CD14-positive monocyte (primary cell): ENCODE results near the gene FAM43A. TPM values are rescaled to one million over a fixed set of nuclear protein-coding genes. Genes with fewer than 3 reads are reported as not detected.

ENCODE experiments used
- DNase-seq, 3 donors: peaks; one replicate each; pipeline ENCODE4 v3.0.0-alpha.2; 2011 to 2022
- H2AFZ ChIP-seq: 2 replicates; pipeline ENCODE4 v1.6.0; 2012; ENCODE audit warnings: mild to moderate bottlenecking, low read depth, low read length, inconsistent platforms; ENCODE audit not compliant: insufficient read depth, poor library complexity, severe bottlenecking
- H3K27ac ChIP-seq, 2 donors: 1 replicate in 1 of 2; 2 replicates in 1 of 2; pipeline ENCODE4 v1.5.1; 2012 to 2013; ENCODE audit warnings: low read length in 2 of 2, control low read depth in 1 of 2, inconsistent platforms in 1 of 2, low read depth in 1 of 2, mild to moderate bottlenecking in 1 of 2
- H3K27me3 ChIP-seq, 2 donors: one replicate each; pipeline versions ENCODE4 v1.6.0 to v1.6.1; 2011 to 2013; ENCODE audit warnings: low read length in 2 of 2; ENCODE audit not compliant: control insufficient read depth in 2 of 2, insufficient read depth in 2 of 2
- H3K36me3 ChIP-seq, 2 donors: replicated peaks in 1 of 2; 1 replicate in 1 of 2; 2 replicates in 1 of 2; pipeline versions ENCODE4 v1.5.1 to v1.6.1; 2012 to 2013; ENCODE audit warnings: low read length in 2 of 2, control low read depth in 1 of 2, inconsistent platforms in 1 of 2, mild to moderate bottlenecking in 1 of 2; ENCODE audit not compliant: insufficient read depth in 2 of 2, control insufficient read depth in 1 of 2
- H3K4me1 ChIP-seq, 2 donors: 1 replicate in 1 of 2; 2 replicates in 1 of 2; pipeline versions ENCODE4 v1.5.1 to v1.6.1; 2012 to 2013; ENCODE audit warnings: low read length in 2 of 2, control low read depth in 1 of 2, inconsistent platforms in 1 of 2, mild to moderate bottlenecking in 1 of 2, moderate library complexity in 1 of 2; ENCODE audit not compliant: insufficient read depth in 2 of 2, control insufficient read depth in 1 of 2
- H3K4me2 ChIP-seq: replicated peaks from 2 replicates; pipeline ENCODE3; 2012; ENCODE audit warnings: low read length, moderate library complexity, mild to moderate bottlenecking; ENCODE audit not compliant: poor library complexity, severe bottlenecking; ENCODE audit errors: extremely low read depth
- H3K4me3 ChIP-seq, 3 experiments: fragments of 200-600 bp in 1 of 3; sonication (generic) in 1 of 3; replicated peaks in 1 of 3; 1 replicate in 2 of 3; 2 replicates in 1 of 3; pipeline ENCODE4 v1.5.1; 2011 to 2013; ENCODE audit warnings: low read length in 3 of 3, mild to moderate bottlenecking in 3 of 3, control low read depth in 2 of 3, low read depth in 2 of 3, inconsistent platforms in 1 of 3, moderate library complexity in 1 of 3
- H3K79me2 ChIP-seq: 2 replicates; pipeline ENCODE4 v1.6.0; 2012; ENCODE audit warnings: mild to moderate bottlenecking, control low read depth, inconsistent platforms, low read length, moderate library complexity; ENCODE audit not compliant: insufficient read depth
- H3K9ac ChIP-seq: 2 replicates; pipeline ENCODE4 v1.6.0; 2017; ENCODE audit warnings: low read length, mild to moderate bottlenecking; ENCODE audit not compliant: insufficient read depth, poor library complexity, severe bottlenecking
- H3K9me3 ChIP-seq, 2 donors: replicated peaks in 1 of 2; 1 replicate in 1 of 2; 2 replicates in 1 of 2; pipeline versions ENCODE4 v1.5.1 to v1.6.1; 2012 to 2013; ENCODE audit warnings: low read length in 2 of 2, control low read depth in 1 of 2; ENCODE audit not compliant: control insufficient read depth in 1 of 2, insufficient read depth in 1 of 2
- H4K20me1 ChIP-seq: 2 replicates; pipeline ENCODE4 v1.6.0; 2012; ENCODE audit warnings: mild to moderate bottlenecking, low read length, control low read depth, moderate library complexity; ENCODE audit not compliant: insufficient read depth
- H3K27ac Mint-ChIP-seq, 7 donors: one replicate each; pipeline ENCODE4 v1.8.0; 2020; ENCODE audit warnings: mild to moderate bottlenecking in 7 of 7, mixed read lengths in 7 of 7, moderate library complexity in 6 of 7, inconsistent platforms in 2 of 7
- H3K27me3 Mint-ChIP-seq, 3 donors: one replicate each; pipeline ENCODE4 v1.8.0; 2021 to 2022; ENCODE audit warnings: low read depth in 3 of 3, mild to moderate bottlenecking in 3 of 3, mixed read lengths in 3 of 3, moderate library complexity in 3 of 3, inconsistent platforms in 1 of 3
- H3K36me3 Mint-ChIP-seq, 2 donors: one replicate each; pipeline ENCODE4 v1.8.0; 2020; ENCODE audit warnings: mixed read lengths in 2 of 2, inconsistent platforms in 1 of 2, mild to moderate bottlenecking in 1 of 2
- H3K4me1 Mint-ChIP-seq: one replicate; pipeline ENCODE4 v1.8.0; 2020; ENCODE audit warnings: mild to moderate bottlenecking, mixed read lengths
- H3K4me3 Mint-ChIP-seq, 2 donors: one replicate each; pipeline ENCODE4 v1.8.0; 2020; ENCODE audit warnings: mild to moderate bottlenecking in 2 of 2, mixed read lengths in 2 of 2, moderate library complexity in 1 of 2
- H3K9me3 Mint-ChIP-seq, 7 donors: one replicate each; pipeline ENCODE4 v1.8.0; 2020 to 2022; ENCODE audit warnings: mixed read lengths in 7 of 7, mild to moderate bottlenecking in 6 of 7, moderate library complexity in 6 of 7, inconsistent platforms in 2 of 7
- WGBS: methylation state at CpG from one replicate; pipeline ENCODE4 v1.1.5; 2013; ENCODE audit warnings: missing lambda C conversion rate; ENCODE audit not compliant: insufficient coverage; 5-methylcytosine and 5-hydroxymethylcytosine counted together
- intact Hi-C, 2 donors: fragments of 100-400 bp; cut with micrococcal nuclease; formaldehyde crosslinking; loops; one replicate each; pipeline versions ENCODE4 v1.15.0 to v1.15.1; 2023
- polyA plus RNA-seq, 3 donors: library from polyadenylated mRNA; depleted of rRNA in 1 of 3; unstranded in 2 of 3; stranded (reverse) in 1 of 3; fragments of 300-500 nt in 2 of 3; fragments of >200 nt in 1 of 3; fragmentation: Illumina TruSeq in 2 of 3; gene quantifications; 1 replicate in 2 of 3; 2 replicates in 1 of 3; pipeline ENCODE4 v1.2.3, GENCODE V29; 2012 to 2021
- TF ChIP-seq, protein P1 (sequence below): fragments of 200-600 bp; IDR thresholded peaks from one replicate; pipeline ENCODE4 v1.8.0; 2022; ENCODE audit warnings: antibody characterized with exemption, mild to moderate bottlenecking

Gene FAM43A
- polyA plus RNA-seq, 3 donors = 6.6 to 11.3 (median 9.8) TPM

DNA sequence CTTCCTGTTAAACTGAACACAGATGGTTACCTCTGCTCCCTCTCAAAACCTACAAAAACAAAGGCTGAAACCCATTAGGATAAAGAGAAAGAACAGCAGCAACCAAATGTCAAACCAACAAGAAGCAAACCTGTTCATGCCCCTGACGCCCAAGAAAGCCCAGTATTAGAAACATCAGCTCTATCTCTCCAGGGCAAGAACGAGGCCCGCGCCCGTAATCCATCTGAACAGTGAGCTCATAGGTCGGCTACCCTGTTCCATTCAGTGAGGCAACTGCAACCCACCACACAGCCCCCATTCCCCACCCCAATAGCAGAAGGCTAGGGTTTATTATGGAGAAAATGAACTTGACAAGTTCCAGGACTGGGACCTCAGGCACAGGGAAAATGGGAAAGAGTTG lies 23.7 kb upstream of the FAM43A start:
- Histone ChIP-seq H3K9ac (no peak overlapping the region), H3K4me1 (no peaks in the 10 kb centered on the region), H3K36me3 (peaks cover 78 to 91% of the 10 kb centered on the region in 2 donors), H4K20me1 (no peaks in the 10 kb centered on the region), H3K4me2 (no peak overlapping the region), H2AFZ (no peak overlapping the region), H3K4me3 (no peak overlapping the region), H3K27ac (no peak overlapping the region), H3K9me3 (no peaks in the 10 kb centered on the region), H3K27me3 (no peaks in the 10 kb centered on the region), H3K79me2 (no peaks in the 10 kb centered on the region)
- peaks cover 11% of the 10 kb centered on the region for H3K4me1 Mint-ChIP-seq
- TF ChIP-seq, protein P1, sequence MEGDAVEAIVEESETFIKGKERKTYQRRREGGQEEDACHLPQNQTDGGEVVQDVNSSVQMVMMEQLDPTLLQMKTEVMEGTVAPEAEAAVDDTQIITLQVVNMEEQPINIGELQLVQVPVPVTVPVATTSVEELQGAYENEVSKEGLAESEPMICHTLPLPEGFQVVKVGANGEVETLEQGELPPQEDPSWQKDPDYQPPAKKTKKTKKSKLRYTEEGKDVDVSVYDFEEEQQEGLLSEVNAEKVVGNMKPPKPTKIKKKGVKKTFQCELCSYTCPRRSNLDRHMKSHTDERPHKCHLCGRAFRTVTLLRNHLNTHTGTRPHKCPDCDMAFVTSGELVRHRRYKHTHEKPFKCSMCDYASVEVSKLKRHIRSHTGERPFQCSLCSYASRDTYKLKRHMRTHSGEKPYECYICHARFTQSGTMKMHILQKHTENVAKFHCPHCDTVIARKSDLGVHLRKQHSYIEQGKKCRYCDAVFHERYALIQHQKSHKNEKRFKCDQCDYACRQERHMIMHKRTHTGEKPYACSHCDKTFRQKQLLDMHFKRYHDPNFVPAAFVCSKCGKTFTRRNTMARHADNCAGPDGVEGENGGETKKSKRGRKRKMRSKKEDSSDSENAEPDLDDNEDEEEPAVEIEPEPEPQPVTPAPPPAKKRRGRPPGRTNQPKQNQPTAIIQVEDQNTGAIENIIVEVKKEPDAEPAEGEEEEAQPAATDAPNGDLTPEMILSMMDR = no peak
- no peak overlapping the region for H3K27ac Mint-ChIP-seq
- 0% methylated on average over 1 of the region's 6 CpGs for WGBS
- intact Hi-C loops = no loop called here
- no peaks in the 10 kb centered on the region for H3K9me3 Mint-ChIP-seq
- H3K36me3 Mint-ChIP-seq = peaks cover 78 to 83% of the 10 kb centered on the region in 2 donors
- no peak for DNase-seq
- no peaks in the 10 kb centered on the region for H3K27me3 Mint-ChIP-seq
- no peak overlapping the region for H3K4me3 Mint-ChIP-seq

DNA sequence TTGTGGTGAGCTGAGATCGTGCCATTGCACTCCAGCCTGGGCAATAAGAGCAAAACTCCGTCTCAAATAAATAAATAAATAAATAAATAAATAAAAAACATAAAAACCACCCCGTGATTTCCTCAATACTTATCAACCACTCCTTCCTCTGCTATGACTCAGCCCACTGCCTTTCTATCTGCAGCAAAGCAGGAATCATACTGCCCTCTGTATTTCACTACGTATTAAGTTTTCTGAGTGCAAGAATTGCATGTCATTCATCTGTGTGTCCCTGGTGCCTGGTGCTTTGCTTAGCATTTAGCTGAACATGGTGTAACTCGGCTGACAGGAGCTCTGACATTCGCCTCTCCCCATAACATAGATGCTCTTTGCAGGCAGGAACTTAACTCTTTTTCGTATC lies 20.8 kb upstream of the FAM43A start:
- Histone ChIP-seq H3K36me3 (peaks cover 55 to 88% of the 10 kb centered on the region in 2 donors), H3K9ac (no peak overlapping the region), H3K4me3 (no peak overlapping the region), H2AFZ (no peak overlapping the region), H3K27ac (no peak overlapping the region), H3K27me3 (no peaks in the 10 kb centered on the region), H3K79me2 (peaks cover 24% of the 10 kb centered on the region), H3K4me2 (no peak overlapping the region), H3K9me3 (no peaks in the 10 kb centered on the region), H3K4me1 (no peaks in the 10 kb centered on the region), H4K20me1 (peaks cover 12% of the 10 kb centered on the region)
- Mint-ChIP-seq H3K4me1 (peaks cover 8% of the 10 kb centered on the region), H3K9me3 (no peaks in the 10 kb centered on the region), H3K27ac (no peak overlapping the region), H3K4me3 (no peak overlapping the region), H3K36me3 (peaks cover 74 to 75% of the 10 kb centered on the region in 2 donors), H3K27me3 (no peaks in the 10 kb centered on the region)
- TF ChIP-seq, protein P1 = no peak
- no peak for DNase-seq
- 76% methylated on average over 5 of the region's 7 CpGs for WGBS
- intact Hi-C loops = no loop called here
